Measurements from ENCODE around the gene THYN1. TPM values are rescaled to one million over a fixed set of nuclear protein-coding genes. Genes with fewer than 3 reads are reported as not detected.

The THYN1 gene
- total and polyA plus RNA-seq, 2 donors (not counting 3 experiments of a cell fraction or from before 2014, with no cell fraction given): 35.7 to 38.0 TPM

DNA sequence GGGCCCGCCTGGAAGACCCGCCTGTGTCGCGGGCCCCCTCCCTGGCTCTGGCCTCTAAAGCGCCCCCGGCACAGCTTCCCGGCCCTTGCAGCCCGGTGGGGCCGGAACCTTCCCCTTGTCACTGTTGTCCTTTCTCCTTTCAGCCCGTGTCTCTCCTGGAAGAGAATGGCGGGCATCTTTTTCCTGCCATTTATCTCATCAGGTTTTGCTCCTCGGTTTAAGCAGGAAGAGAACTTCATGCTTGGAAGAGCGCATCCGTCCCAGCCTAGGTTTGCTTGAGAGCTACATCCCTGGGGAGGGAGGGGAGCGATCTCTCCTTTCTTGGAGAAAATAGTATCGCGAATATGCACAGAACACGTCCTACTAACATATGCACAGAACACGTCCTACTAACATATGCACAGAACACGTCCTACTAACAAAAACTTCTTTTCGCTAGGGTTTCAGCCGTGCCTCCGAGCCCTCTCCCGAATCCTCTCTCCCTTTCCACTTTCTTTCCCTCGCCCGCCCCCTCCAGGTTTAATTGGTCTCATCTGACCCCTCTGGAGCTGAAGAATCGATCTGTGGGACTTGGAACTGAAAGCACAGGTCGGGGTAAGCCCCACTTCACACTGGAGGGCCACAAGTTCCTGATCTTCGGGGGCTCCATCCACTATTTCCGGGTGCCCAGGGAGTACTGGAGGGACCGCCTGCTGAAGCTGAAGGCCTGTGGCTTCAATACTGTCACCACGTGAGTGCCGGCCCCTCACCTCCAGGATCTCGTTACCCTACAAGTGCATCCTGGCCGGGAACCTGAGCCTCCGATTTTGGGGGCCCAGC is 24.2 kb upstream of the THYN1 start:
- TF ChIP-seq JUN (IDR thresholded peaks at IDR 0.05; ENCODE audit: borderline replicate concordance, insufficient read depth, insufficient read length, low read depth) (no peak), EZH2 (IDR thresholded peaks at IDR 0.05; ENCODE audit: borderline replicate concordance, low read depth, low read length, severe bottlenecking) (peak; percentile 67), FOS (IDR thresholded peaks at IDR 0.05; ENCODE audit: borderline replicate concordance, insufficient read depth, low read length) (no peak), MYC (IDR thresholded peaks at IDR 0.05; ENCODE audit: low read depth, low read length) (no peak)
- TF ChIP-seq, protein P1, sequence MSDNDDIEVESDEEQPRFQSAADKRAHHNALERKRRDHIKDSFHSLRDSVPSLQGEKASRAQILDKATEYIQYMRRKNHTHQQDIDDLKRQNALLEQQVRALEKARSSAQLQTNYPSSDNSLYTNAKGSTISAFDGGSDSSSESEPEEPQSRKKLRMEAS (IDR thresholded peaks at IDR 0.05; ENCODE audit: insufficient read depth, insufficient read length): no peak
- Histone ChIP-seq H4K20me1 (replicated peaks; ENCODE audit: control insufficient read depth, extremely low read depth, insufficient read depth, low read length) (no peaks in the 10 kb centered on the region), H3K27ac (ENCODE audit: insufficient read depth, low read depth, low read length) (no peak overlapping the region), H3K27me3 (ENCODE audit: control insufficient read depth in 2 of 2, insufficient read depth in 2 of 2, low read length in 2 of 2) (peaks cover 51 to 70% of the 10 kb centered on the region in 2 experiments), H3K4me3 (replicated peaks in 1 of 3; ENCODE audit: insufficient read depth in 1 of 3, low read depth in 1 of 3, low read length in 3 of 3) (no peak overlapping the region), H3K4me1 (ENCODE audit: control insufficient read depth, extremely low read depth, insufficient read depth, low read length) (peaks cover 2% of the 10 kb centered on the region), H3K9me3 (replicated peaks; ENCODE audit: control insufficient read depth, insufficient read depth, low read length) (no peaks in the 10 kb centered on the region), H3K9ac (replicated peaks; ENCODE audit: extremely low read depth, insufficient read depth, low read length) (no peak overlapping the region), H2AFZ (ENCODE audit: low read depth, low read length) (no peak overlapping the region), H3K9me1 (replicated peaks; ENCODE audit: control insufficient read depth, extremely low read depth, insufficient read depth, low read length) (no peaks in the 10 kb centered on the region), H3K4me2 (ENCODE audit: insufficient read depth, low read length) (no peak overlapping the region), H3K36me3 (ENCODE audit: control insufficient read depth in 2 of 2, extremely low read depth in 1 of 2, insufficient read depth in 2 of 2, low read length in 2 of 2) (no peaks in the 10 kb centered on the region), H3K79me2 (ENCODE audit: control insufficient read depth, insufficient read depth, low read length) (no peaks in the 10 kb centered on the region)
- FAIRE-seq: peak; percentile 46
- CTCF ChIA-PET: interaction anchor here (1.0 kb wide), 1 partner anchor 350 kb away, joined by 3 read pairs; no protein-coding TSS in a partner anchor
- dilution Hi-C loops (cut with MboI; ENCODE audit: extremely low pct_ligation_motif_present, low sequenced_read_pairs): no loop called here
- BruUV-seq (replicated peaks): no TSS peak
- DNase-seq (ENCODE audit: low read depth, low spot score): no peak
- POLR2A ChIA-PET: no interaction called here
- intact Hi-C loops (cut with micrococcal nuclease): no loop called here

Measured in endothelial cell of umbilical vein (primary cell).